Neural cell (in vitro differentiated cells): ENCODE results near the gene PCOLCE2.

Experiments used
- EP300 ChIP-seq: fragments of 450-650 bp; conservative IDR thresholded peaks from 2 replicates; pipeline ENCODE4 v1.6.1; 2014; ENCODE audit warnings: antibody characterized with exemption, mild to moderate bottlenecking, moderate library complexity; ENCODE audit not compliant: poor library complexity, severe bottlenecking
- TAF1 ChIP-seq: IDR thresholded peaks from 2 replicates; pipeline ENCODE4 v1.6.1; 2012; ENCODE audit warnings: low read depth
- TF ChIP-seq, protein P1 (sequence below): fragments of 450-650 bp; IDR thresholded peaks from 2 replicates; pipeline ENCODE4 v1.5.1; 2014; ENCODE audit warnings: antibody characterized with exemption, mild to moderate bottlenecking, moderate library complexity; ENCODE audit not compliant: poor library complexity, severe bottlenecking

DNA sequence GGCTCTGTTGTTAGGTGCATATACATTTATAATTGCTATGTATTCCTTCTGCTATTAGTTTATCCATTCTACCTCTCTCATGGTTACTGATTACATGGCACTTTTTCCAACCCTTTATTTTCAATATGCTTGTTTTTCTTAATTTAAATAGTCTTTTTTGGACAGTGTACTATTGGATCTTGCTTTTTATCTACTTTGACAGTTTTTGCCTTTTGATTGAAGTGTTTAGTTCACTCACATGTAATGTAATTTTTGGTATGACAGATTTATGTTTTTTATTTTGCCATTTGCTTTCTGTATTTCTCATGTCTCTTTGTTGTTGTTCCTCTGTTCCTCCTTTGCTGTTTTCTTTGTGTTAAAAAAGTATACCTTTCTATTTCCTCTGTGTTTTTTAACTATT is 120.5 kb downstream of the PCOLCE2 start:
- no peak for TF ChIP-seq EP300
- TF ChIP-seq, protein P1, sequence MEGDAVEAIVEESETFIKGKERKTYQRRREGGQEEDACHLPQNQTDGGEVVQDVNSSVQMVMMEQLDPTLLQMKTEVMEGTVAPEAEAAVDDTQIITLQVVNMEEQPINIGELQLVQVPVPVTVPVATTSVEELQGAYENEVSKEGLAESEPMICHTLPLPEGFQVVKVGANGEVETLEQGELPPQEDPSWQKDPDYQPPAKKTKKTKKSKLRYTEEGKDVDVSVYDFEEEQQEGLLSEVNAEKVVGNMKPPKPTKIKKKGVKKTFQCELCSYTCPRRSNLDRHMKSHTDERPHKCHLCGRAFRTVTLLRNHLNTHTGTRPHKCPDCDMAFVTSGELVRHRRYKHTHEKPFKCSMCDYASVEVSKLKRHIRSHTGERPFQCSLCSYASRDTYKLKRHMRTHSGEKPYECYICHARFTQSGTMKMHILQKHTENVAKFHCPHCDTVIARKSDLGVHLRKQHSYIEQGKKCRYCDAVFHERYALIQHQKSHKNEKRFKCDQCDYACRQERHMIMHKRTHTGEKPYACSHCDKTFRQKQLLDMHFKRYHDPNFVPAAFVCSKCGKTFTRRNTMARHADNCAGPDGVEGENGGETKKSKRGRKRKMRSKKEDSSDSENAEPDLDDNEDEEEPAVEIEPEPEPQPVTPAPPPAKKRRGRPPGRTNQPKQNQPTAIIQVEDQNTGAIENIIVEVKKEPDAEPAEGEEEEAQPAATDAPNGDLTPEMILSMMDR: no peak
- TF ChIP-seq TAF1: no peak
